ENCODE measurements around the gene LRRC75A. TPM values are rescaled to one million over a fixed set of nuclear protein-coding genes. Genes with fewer than 3 reads are reported as not detected.
"Not testable (repeated sequence)": the region's sequence is repeated elsewhere in the genome, so short reads cannot be mapped to it uniquely, and the experiment has no call there.

Gene LRRC75A
- total RNA-seq, 1 experiment from 2014 or later = 2.8 TPM

DNA sequence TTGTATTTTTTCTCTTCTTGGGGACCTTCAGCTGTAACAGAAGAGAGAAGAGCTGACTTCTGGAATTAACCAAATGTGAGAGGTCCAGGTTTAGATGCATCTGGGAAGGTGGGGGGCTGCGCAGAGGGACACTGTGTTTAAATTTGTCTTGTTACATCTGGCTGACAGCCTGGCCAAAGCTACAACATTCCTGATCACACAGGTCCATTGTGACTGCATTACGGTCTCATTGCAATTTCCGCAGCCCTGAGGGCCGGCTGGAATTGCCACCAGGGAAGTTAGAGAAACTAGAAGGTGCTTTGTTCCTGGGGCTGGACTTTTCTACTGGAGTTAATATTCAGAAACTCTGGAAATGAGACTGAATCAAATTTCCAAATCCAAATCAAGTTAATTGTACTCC, 37.9 kb upstream of the LRRC75A start:
- Histone ChIP-seq H3K9me3 (ENCODE audit: low read depth, low read length, poor library complexity, severe bottlenecking) (no peaks in the 10 kb centered on the region), H3K4me1 (ENCODE audit: insufficient read depth, low read length, poor library complexity, severe bottlenecking) (no peaks in the 10 kb centered on the region), H3K27ac (ENCODE audit: low read depth, low read length, poor library complexity, severe bottlenecking) (no peak overlapping the region), H3K27me3 (replicated peaks; ENCODE audit: insufficient read depth, low read depth, low read length, poor library complexity) (peaks cover 32% of the 10 kb centered on the region), H3K36me3 (ENCODE audit: insufficient read depth, low read length, poor library complexity, severe bottlenecking) (no peaks in the 10 kb centered on the region), H3K4me3 (ENCODE audit: low read depth, low read length, poor library complexity, severe bottlenecking) (no peak overlapping the region)
- no peak for TF ChIP-seq EZH2 (IDR thresholded peaks at IDR 0.05; ENCODE audit: borderline replicate concordance, low read depth, low read length, poor library complexity, severe bottlenecking)
- TF ChIP-seq, protein P1, sequence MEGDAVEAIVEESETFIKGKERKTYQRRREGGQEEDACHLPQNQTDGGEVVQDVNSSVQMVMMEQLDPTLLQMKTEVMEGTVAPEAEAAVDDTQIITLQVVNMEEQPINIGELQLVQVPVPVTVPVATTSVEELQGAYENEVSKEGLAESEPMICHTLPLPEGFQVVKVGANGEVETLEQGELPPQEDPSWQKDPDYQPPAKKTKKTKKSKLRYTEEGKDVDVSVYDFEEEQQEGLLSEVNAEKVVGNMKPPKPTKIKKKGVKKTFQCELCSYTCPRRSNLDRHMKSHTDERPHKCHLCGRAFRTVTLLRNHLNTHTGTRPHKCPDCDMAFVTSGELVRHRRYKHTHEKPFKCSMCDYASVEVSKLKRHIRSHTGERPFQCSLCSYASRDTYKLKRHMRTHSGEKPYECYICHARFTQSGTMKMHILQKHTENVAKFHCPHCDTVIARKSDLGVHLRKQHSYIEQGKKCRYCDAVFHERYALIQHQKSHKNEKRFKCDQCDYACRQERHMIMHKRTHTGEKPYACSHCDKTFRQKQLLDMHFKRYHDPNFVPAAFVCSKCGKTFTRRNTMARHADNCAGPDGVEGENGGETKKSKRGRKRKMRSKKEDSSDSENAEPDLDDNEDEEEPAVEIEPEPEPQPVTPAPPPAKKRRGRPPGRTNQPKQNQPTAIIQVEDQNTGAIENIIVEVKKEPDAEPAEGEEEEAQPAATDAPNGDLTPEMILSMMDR (conservative IDR thresholded peaks at IDR 0.05; ENCODE audit: low read depth, low read length) = no peak
- ChIA-PET CTCF (no interaction called here), POLR2A (ENCODE audit: low non-redundant PET) (no interaction called here)
- intact Hi-C loops (cut with micrococcal nuclease; ENCODE audit: unreplicated experiment) = no loop called here
- DNase-seq (ENCODE audit: low spot score) = no peak
- no TSS peak for BruUV-seq (replicated peaks)

DNA sequence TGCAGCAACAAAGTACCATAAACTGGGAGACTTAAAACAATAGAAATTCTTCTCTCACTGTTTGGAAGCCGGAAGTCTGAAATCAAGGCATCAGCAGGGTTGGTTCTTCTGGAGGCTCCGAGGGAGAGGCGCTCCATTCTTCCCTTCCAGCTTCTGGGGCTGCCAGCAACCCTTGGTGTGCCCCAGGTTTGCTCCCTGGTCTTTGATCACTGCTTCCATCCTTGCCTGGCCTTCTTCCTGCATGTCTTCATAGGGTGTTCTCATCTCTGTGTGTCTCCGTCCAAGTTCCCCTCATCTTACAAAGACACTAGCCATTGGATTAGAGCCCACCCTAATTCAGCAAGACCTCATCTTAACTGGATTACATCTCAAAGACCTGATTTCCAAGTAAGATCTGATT, 35.3 kb upstream of the LRRC75A start:
- CTCF ChIA-PET = no interaction called here
- Histone ChIP-seq H3K4me3 (ENCODE audit: low read depth, low read length, poor library complexity, severe bottlenecking) (no peak overlapping the region), H3K9me3 (ENCODE audit: low read depth, low read length, poor library complexity, severe bottlenecking) (no peaks in the 10 kb centered on the region), H3K36me3 (ENCODE audit: insufficient read depth, low read length, poor library complexity, severe bottlenecking) (no peaks in the 10 kb centered on the region), H3K27ac (ENCODE audit: low read depth, low read length, poor library complexity, severe bottlenecking) (no peak overlapping the region), H3K4me1 (ENCODE audit: insufficient read depth, low read length, poor library complexity, severe bottlenecking) (no peaks in the 10 kb centered on the region), H3K27me3 (replicated peaks; ENCODE audit: insufficient read depth, low read depth, low read length, poor library complexity) (peaks cover 32% of the 10 kb centered on the region)
- DNase-seq (ENCODE audit: low spot score) = no peak
- no TSS peak for BruUV-seq (replicated peaks)
- POLR2A ChIA-PET (ENCODE audit: low non-redundant PET) = interaction anchor here (0.6 kb wide), 1 partner anchor 138 kb away, joined by 3 read pairs; no protein-coding TSS in a partner anchor
- intact Hi-C loops (cut with micrococcal nuclease; ENCODE audit: unreplicated experiment) = no loop called here
- TF ChIP-seq, protein P1 (conservative IDR thresholded peaks at IDR 0.05; ENCODE audit: low read depth, low read length) = no peak
- TF ChIP-seq EZH2 (IDR thresholded peaks at IDR 0.05; ENCODE audit: borderline replicate concordance, low read depth, low read length, poor library complexity, severe bottlenecking) = no peak

DNA sequence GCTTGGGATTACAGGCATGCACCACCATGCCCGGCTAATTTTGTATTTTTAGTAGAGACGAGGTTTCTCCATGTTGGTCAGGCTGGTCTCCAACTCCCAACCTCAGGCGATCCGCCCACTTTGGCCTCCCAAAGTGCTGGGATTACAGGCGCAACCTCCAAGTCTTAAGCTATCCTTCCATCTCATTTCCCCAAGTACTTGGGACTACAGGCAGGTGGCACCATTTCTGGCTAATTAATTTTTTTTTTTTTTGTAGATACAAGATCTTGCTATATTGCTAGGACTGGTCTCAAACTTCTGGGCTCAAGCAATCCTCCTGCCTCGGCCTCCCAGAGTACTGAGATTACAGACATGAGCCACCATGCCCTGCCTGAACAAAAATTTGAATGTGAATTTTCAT, 33.6 kb upstream of the LRRC75A start:
- BruUV-seq (replicated peaks); H3K4me3 ChIP-seq (ENCODE audit: low read depth, low read length, poor library complexity, severe bottlenecking); DNase-seq (ENCODE audit: low spot score); H3K27ac ChIP-seq (ENCODE audit: low read depth, low read length, poor library complexity, severe bottlenecking); H3K4me1 ChIP-seq (ENCODE audit: insufficient read depth, low read length, poor library complexity, severe bottlenecking); H3K36me3 ChIP-seq (ENCODE audit: insufficient read depth, low read length, poor library complexity, severe bottlenecking); intact Hi-C loops (cut with micrococcal nuclease; ENCODE audit: unreplicated experiment); H3K9me3 ChIP-seq (ENCODE audit: low read depth, low read length, poor library complexity, severe bottlenecking); POLR2A ChIA-PET (ENCODE audit: low non-redundant PET): not testable (repeated sequence)
- CTCF ChIA-PET = interaction anchor here (0.6 to 0.9 kb wide), 2 partner anchors 164 to 176 kb away, joined by 3 read pairs; partner anchors contain the start of gene CCDC144A
- TF ChIP-seq, protein P1 (conservative IDR thresholded peaks at IDR 0.05; ENCODE audit: low read depth, low read length) = peak; percentile 28; the same call in 1 of the 2 replicates
- H3K27me3 ChIP-seq (replicated peaks; ENCODE audit: insufficient read depth, low read depth, low read length, poor library complexity) = peaks cover 32% of the 10 kb centered on the region

All from A673 (cell line).